SK-N-SH treated with all-trans-retinoic acid at 6 μM for 48 hours (cell line): ENCODE results near the gene CCDC69.

Experiments used
- ATAC-seq: fragments of 200-7000 bp; cut with Tn5 transposase; 3 replicates; pipeline ENCODE4 v1.9.1; 2020; ENCODE audit warnings: mild to moderate bottlenecking, moderate library complexity
- ARNTL ChIP-seq: fragments of 450-650 bp; formaldehyde crosslinking; IDR thresholded peaks from 2 replicates; pipeline ENCODE4 v1.5.0; 2020; ENCODE audit warnings: low read depth, mild to moderate bottlenecking, moderate library complexity, borderline replicate concordance
- BACH2 ChIP-seq: fragments of 250-450 bp; sonication (Bioruptor Pico); IDR thresholded peaks from 2 replicates; pipeline ENCODE4 v1.9.0; 2021; ENCODE audit warnings: mild to moderate bottlenecking, borderline replicate concordance
- CSDC2 ChIP-seq: fragments of 250-450 bp; sonication (Bioruptor Pico); IDR thresholded peaks from 2 replicates; pipeline ENCODE4 v1.5.0; 2020; ENCODE audit warnings: mild to moderate bottlenecking, moderate library complexity
- ESRRG ChIP-seq: fragments of 250-450 bp; sonication (Bioruptor Pico); IDR thresholded peaks from 2 replicates; pipeline ENCODE4 v1.6.1; 2021; ENCODE audit warnings: mild to moderate bottlenecking
- GLIS3 ChIP-seq: fragments of 250-450 bp; sonication (Bioruptor Pico); IDR thresholded peaks from 2 replicates; pipeline ENCODE4 v1.5.0; 2020; ENCODE audit warnings: mild to moderate bottlenecking, moderate library complexity
- ISL1 ChIP-seq: fragments of 250-450 bp; sonication (Bioruptor Pico); IDR thresholded peaks from 2 replicates; pipeline ENCODE4 v2.1.2; 2022; ENCODE audit warnings: mild to moderate bottlenecking, moderate library complexity
- OSR1 ChIP-seq: fragments of 250-450 bp; sonication (Bioruptor Pico); IDR thresholded peaks from 2 replicates; pipeline ENCODE4 v1.8.0; 2022; ENCODE audit warnings: moderate library complexity, mild to moderate bottlenecking, inconsistent platforms
- PPARA ChIP-seq: fragments of 250-450 bp; sonication (Bioruptor Pico); IDR thresholded peaks from 2 replicates; pipeline ENCODE4 v1.5.0; 2020; ENCODE audit warnings: mild to moderate bottlenecking, borderline replicate concordance
- RARB ChIP-seq: fragments of 250-450 bp; sonication (Bioruptor Pico); IDR thresholded peaks from 2 replicates; pipeline ENCODE4 v1.8.0; 2021; ENCODE audit warnings: mild to moderate bottlenecking, moderate library complexity
- SNAI2 ChIP-seq: fragments of 250-450 bp; sonication (Bioruptor Pico); IDR thresholded peaks from 2 replicates; pipeline ENCODE4 v1.5.0; 2020; ENCODE audit warnings: mild to moderate bottlenecking, moderate library complexity
- TCF4 ChIP-seq: fragments of 250-450 bp; sonication (Bioruptor Pico); IDR thresholded peaks from 2 replicates; pipeline ENCODE4 v1.8.0; 2021; ENCODE audit warnings: mild to moderate bottlenecking, moderate library complexity, borderline replicate concordance
- TOX ChIP-seq: fragments of 250-450 bp; sonication (Bioruptor Pico); IDR thresholded peaks from 2 replicates; pipeline ENCODE4 v1.8.0; 2021; ENCODE audit warnings: mild to moderate bottlenecking, moderate library complexity, borderline replicate concordance
- ZFP3 ChIP-seq: fragments of 250-450 bp; sonication (Bioruptor Pico); IDR thresholded peaks from 2 replicates; pipeline ENCODE4 v1.5.0; 2020; ENCODE audit warnings: mild to moderate bottlenecking, moderate library complexity
- ZFP30 ChIP-seq: fragments of 450-650 bp; formaldehyde crosslinking; IDR thresholded peaks from 2 replicates; pipeline ENCODE4 v1.5.0; 2022; ENCODE audit warnings: mild to moderate bottlenecking, moderate library complexity
- ZNF70 ChIP-seq: fragments of 450-650 bp; formaldehyde crosslinking; IDR thresholded peaks from 2 replicates; pipeline ENCODE4 v1.5.0; 2020; ENCODE audit warnings: mild to moderate bottlenecking, moderate library complexity
- ZNF8 ChIP-seq: fragments of 450-650 bp; formaldehyde crosslinking; IDR thresholded peaks from 2 replicates; pipeline ENCODE4 v1.5.0; 2020; ENCODE audit warnings: mild to moderate bottlenecking, moderate library complexity
- TF ChIP-seq, protein P1 (sequence below): fragments of 250-450 bp; sonication (Bioruptor Pico); IDR thresholded peaks from 2 replicates; pipeline ENCODE4 v1.5.1; 2020; ENCODE audit warnings: low read depth, mild to moderate bottlenecking, moderate library complexity
- TF ChIP-seq, protein P2 (sequence below): fragments of 250-450 bp; sonication (Bioruptor Pico); IDR thresholded peaks from 2 replicates; pipeline ENCODE4 v1.5.1; 2021; ENCODE audit warnings: mild to moderate bottlenecking, moderate library complexity
- TF ChIP-seq, protein P3 (sequence below): fragments of 250-450 bp; sonication (Bioruptor Pico); IDR thresholded peaks from 2 replicates; pipeline ENCODE4 v1.8.0; 2021; ENCODE audit warnings: low read depth, mild to moderate bottlenecking, moderate library complexity, borderline replicate concordance

CCDC69 gene

DNA sequence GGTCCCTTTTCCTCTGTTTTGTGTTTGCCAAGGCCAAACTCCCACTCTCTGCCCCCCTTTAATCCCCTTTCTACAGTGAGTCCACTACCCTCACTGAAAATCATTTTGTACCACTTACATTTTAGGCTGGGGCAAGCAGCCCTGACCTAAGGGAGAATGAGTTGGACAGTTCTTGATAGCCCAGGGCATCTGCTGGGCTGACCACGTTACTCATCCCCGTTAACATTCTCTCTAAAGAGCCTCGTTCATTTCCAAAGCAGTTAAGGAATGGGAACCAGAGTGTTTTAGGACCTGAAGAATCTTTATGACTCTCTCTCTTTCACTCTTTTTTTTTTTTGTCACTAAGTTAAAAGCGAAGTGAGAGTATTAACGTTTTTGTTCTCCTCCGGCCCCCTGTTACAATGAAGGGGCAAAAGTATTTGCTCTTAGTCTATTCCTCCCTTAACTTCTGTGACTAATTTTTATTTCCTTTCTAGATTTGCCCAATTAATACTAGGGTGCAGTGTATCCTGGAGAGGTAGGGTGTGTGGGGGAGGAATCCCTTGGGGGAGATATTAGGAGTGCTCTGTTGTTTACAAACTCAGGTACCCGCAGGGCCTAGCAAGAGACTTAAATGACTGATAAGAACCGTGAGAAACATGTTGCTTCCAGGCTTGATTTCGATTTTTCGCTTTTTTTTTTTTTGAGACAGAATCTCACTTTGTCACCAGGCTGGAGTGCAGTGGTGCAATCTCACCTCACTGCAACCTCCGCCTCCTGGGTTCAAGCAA is 43.8 kb upstream of the CCDC69 start (continued):
- no peak for TF ChIP-seq OSR1 (CRISPR knock-in tag)

DNA sequence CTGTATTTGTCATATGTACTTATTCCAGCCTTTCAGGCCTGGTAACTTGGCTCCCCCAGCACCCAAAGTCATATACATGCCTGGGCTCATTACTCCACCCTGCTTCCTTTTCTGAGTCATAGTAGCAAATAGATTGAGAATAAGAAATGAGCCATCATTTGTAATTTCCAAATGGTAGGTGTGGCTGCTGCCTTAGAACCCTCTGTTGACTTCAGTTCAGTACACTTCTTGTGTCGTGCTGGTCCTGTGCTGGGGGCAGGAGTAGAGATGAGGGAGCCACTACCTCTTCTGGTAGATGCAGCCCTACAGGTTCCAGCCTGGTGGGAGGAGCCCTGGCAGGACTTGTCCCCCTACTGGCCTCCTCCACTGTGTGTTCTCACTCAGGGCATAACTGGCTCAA is 40.2 kb upstream of the CCDC69 start:
- TF ChIP-seq, protein P1, sequence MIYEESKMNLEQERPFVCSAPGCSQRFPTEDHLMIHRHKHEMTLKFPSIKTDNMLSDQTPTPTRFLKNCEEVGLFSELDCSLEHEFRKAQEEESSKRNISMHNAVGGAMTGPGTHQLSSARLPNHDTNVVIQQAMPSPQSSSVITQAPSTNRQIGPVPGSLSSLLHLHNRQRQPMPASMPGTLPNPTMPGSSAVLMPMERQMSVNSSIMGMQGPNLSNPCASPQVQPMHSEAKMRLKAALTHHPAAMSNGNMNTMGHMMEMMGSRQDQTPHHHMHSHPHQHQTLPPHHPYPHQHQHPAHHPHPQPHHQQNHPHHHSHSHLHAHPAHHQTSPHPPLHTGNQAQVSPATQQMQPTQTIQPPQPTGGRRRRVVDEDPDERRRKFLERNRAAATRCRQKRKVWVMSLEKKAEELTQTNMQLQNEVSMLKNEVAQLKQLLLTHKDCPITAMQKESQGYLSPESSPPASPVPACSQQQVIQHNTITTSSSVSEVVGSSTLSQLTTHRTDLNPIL (CRISPR knock-in tag): no peak
- TF ChIP-seq, protein P2, sequence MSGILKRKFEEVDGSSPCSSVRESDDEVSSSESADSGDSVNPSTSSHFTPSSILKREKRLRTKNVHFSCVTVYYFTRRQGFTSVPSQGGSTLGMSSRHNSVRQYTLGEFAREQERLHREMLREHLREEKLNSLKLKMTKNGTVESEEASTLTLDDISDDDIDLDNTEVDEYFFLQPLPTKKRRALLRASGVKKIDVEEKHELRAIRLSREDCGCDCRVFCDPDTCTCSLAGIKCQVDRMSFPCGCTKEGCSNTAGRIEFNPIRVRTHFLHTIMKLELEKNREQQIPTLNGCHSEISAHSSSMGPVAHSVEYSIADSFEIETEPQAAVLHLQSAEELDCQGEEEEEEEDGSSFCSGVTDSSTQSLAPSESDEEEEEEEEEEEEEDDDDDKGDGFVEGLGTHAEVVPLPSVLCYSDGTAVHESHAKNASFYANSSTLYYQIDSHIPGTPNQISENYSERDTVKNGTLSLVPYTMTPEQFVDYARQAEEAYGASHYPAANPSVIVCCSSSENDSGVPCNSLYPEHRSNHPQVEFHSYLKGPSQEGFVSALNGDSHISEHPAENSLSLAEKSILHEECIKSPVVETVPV (CRISPR knock-in tag): no peak
- TF ChIP-seq ISL1 (CRISPR knock-in tag): no peak
- TF ChIP-seq ZNF70 (CRISPR knock-in tag): no peak
- TF ChIP-seq OSR1 (CRISPR knock-in tag): no peak
- no peak for TF ChIP-seq RARB (CRISPR knock-in tag)
- TF ChIP-seq ZFP3 (CRISPR knock-in tag): no peak
- peak; percentile 26; the same call in 2 of the 3 replicates for ATAC-seq

DNA sequence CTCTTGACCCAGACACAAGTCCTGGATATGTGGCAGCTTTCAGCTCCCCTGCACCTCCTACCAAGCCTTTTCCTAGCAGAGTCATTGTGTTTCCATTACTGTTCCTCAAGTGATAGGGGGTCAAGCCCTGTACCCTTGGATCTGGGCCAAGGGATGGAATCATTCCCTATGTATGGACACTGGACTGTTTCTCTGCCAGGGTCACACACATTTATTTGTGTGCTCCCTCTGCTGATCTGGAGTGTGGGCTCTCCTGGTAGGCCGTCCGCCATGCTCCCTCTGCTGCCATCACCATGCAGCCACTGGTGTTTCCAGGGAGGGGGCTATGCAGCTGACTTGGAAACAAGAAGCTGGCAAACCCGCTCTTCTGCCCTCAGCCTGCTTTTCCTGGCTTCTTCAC is 38.6 kb upstream of the CCDC69 start:
- TF ChIP-seq TOX (CRISPR knock-in tag) (no peak), ARNTL (CRISPR knock-in tag) (no peak), ZNF70 (CRISPR knock-in tag) (no peak), CSDC2 (CRISPR knock-in tag) (no peak), PPARA (CRISPR knock-in tag) (no peak), BACH2 (no peak), ZFP3 (CRISPR knock-in tag) (no peak)
- TF ChIP-seq, protein P3, sequence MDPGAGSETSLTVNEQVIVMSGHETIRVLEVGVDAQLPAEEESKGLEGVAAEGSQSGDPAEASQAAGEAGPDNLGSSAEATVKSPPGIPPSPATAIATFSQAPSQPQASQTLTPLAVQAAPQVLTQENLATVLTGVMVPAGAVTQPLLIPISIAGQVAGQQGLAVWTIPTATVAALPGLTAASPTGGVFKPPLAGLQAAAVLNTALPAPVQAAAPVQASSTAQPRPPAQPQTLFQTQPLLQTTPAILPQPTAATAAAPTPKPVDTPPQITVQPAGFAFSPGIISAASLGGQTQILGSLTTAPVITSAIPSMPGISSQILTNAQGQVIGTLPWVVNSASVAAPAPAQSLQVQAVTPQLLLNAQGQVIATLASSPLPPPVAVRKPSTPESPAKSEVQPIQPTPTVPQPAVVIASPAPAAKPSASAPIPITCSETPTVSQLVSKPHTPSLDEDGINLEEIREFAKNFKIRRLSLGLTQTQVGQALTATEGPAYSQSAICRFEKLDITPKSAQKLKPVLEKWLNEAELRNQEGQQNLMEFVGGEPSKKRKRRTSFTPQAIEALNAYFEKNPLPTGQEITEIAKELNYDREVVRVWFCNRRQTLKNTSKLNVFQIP (CRISPR knock-in tag): no peak
- no peak for ATAC-seq

DNA sequence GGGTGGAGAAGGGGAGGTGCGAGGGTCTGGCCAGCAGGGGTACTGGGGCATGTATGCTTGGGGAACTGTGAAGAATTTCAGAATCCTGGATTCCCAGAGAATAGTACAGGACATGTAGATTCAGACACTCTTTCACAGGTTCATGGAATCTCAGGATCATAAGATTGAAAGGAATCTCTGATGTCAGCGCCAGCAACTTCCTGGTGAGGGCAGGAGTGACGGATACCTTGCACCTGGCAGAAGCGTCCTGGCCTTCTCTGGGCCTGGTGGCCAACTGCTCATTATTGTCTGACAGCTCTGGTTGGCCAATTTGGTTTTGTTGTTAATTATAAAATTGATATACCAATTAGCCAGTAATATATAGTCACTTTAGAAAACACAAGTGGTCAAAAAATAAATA is 36.0 kb upstream of the CCDC69 start:
- TF ChIP-seq ESRRG: no peak
- no peak for ATAC-seq

DNA sequence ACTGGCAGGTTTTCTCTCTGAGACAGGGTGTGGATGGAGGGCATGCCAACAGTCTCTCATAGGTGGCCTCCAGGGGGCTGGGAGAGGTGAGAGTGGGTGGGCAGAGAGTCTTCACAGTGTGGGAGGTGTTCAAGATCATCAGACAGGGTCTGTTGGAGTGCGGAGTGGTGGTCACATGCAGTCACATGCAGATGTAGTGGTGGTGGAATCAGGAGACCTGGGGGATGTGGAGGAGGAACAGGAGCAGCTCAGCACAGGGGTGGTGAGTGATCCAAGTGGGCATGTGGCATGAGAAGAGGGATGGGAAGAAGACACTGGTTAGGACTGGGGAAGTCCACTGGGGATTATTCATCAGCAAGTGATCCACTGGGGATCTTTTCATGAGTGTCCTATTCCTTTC is 34.9 kb upstream of the CCDC69 start:
- ATAC-seq: no peak
- no peak for TF ChIP-seq SNAI2 (CRISPR knock-in tag)
- no peak for TF ChIP-seq ZFP30 (CRISPR knock-in tag)

DNA sequence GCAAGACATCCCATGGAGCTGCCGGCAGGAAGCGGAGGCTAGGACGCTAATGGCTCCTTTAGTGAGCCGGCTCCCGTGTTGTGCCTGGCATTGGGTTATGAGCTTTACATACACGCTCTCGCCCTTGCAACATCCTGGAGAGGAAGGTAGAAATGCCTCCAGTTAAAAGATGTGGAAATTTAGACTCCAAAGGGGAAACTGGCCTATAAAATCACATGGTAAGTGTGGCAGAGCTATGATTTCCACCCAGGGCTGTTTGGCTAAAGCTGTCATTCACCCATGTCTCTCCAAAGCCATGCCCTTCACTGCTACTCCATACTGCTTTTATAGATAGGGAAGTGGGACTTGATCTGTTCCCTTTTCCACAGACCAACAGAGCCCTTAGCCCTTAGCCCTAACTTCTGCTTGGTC is 34.3 kb upstream of the CCDC69 start:
- TF ChIP-seq ZNF8 (CRISPR knock-in tag): no peak
- TF ChIP-seq TOX (CRISPR knock-in tag): no peak
- no peak for TF ChIP-seq GLIS3 (CRISPR knock-in tag)
- no peak for TF ChIP-seq TCF4
- no peak for TF ChIP-seq OSR1 (CRISPR knock-in tag)
- TF ChIP-seq, protein P3 (CRISPR knock-in tag): no peak
- no peak for TF ChIP-seq ZFP30 (CRISPR knock-in tag)
- no peak for TF ChIP-seq SNAI2 (CRISPR knock-in tag)
- no peak for TF ChIP-seq ZFP3 (CRISPR knock-in tag)
- TF ChIP-seq ESRRG: no peak
- TF ChIP-seq, all 23 proteins: peak for 0
- ATAC-seq: no peak
